HEK293T (cell line): ENCODE results near the gene MYH10.

Experiments used
- BHLHE40 ChIP-seq: fragments of 450-650 bp; IDR thresholded peaks from 2 replicates; pipeline ENCODE4 v1.6.1; 2016; ENCODE audit warnings: mild to moderate bottlenecking, moderate library complexity, borderline replicate concordance
- CTBP1 ChIP-seq: fragments of 450-650 bp; IDR thresholded peaks from 2 replicates; pipeline ENCODE4 v1.6.1; 2016; ENCODE audit warnings: borderline replicate concordance
- FOXK2 ChIP-seq: fragments of 450-650 bp; IDR thresholded peaks from 2 replicates; pipeline ENCODE4 v1.6.1; 2016; ENCODE audit warnings: mild to moderate bottlenecking
- TARDBP ChIP-seq: fragments of 450-650 bp; IDR thresholded peaks from 2 replicates; pipeline ENCODE4 v1.6.1; 2016

- TF ChIP-seq BHLHE40 (no peak), TARDBP (no peak), FOXK2 (no peak), CTBP1 (no peak)
These were observed 28.3 kb upstream of the MYH10 start for GRCh38 chr17:8658810-8659209.
